GM23338 (cell line): Measurements from ENCODE around the gene RYR3.

Experiments used
- EZH2 ChIP-seq: fragments of 200-600 bp; sonication (generic); IDR thresholded peaks from one replicate; pipeline ENCODE4 v1.8.0; 2017; ENCODE audit warnings: antibody characterized with exemption, mild to moderate bottlenecking, low read depth; ENCODE audit not compliant: unreplicated experiment
- TF ChIP-seq, protein P1 (sequence below), 2 experiments: fragments of 200-600 bp in 1 of 2; sonication (generic) in 1 of 2; conservative IDR thresholded peaks; 2 replicates each; pipeline versions ENCODE4 v1.5.1 to v1.6.1; 2016 to 2017; ENCODE audit warnings: antibody characterized with exemption in 2 of 2, low read depth in 2 of 2, mild to moderate bottlenecking in 2 of 2, moderate library complexity in 1 of 2

DNA sequence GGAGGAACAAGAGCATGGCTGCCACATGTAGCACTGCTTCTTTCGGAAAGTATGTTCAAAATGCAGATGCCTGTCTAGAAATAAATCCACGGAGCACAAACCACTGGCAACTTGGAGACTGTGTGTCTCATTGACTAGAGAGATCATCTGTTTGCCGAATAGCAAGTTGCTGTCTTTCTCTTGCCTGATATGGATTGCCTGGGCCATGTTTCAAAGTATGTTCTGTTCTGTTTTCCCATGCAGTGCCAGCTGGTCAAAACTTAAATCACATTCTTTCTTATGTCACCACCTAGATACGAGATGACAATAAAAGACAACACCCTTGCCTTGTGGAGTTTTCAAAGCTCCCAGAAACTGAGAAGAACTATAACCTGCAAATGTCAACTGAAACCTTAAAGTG, 318.9 kb downstream of the RYR3 start:
- TF ChIP-seq, protein P1, sequence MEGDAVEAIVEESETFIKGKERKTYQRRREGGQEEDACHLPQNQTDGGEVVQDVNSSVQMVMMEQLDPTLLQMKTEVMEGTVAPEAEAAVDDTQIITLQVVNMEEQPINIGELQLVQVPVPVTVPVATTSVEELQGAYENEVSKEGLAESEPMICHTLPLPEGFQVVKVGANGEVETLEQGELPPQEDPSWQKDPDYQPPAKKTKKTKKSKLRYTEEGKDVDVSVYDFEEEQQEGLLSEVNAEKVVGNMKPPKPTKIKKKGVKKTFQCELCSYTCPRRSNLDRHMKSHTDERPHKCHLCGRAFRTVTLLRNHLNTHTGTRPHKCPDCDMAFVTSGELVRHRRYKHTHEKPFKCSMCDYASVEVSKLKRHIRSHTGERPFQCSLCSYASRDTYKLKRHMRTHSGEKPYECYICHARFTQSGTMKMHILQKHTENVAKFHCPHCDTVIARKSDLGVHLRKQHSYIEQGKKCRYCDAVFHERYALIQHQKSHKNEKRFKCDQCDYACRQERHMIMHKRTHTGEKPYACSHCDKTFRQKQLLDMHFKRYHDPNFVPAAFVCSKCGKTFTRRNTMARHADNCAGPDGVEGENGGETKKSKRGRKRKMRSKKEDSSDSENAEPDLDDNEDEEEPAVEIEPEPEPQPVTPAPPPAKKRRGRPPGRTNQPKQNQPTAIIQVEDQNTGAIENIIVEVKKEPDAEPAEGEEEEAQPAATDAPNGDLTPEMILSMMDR (conservative IDR thresholded peaks at IDR 0.05; ENCODE audit: low read depth in 2 of 2), result no peak
- TF ChIP-seq EZH2, result no peak
